Endothelial cell of umbilical vein (primary cell): ENCODE data around the gene PIGT. TPM values are rescaled to one million over a fixed set of nuclear protein-coding genes. Genes with fewer than 3 reads are reported as not detected.

Experiments used
- BruUV-seq: library from RNA; stranded (reverse); fragments of 400-500 nt; replicated peaks from 2 replicates; lab custom pipeline; 2021; lab: Mats Ljungman, UMichigan
- CTCF ChIA-PET: fragments of 300-600, 350-600 bp; sonication (Branson Sonifier 250); formaldehyde crosslinking; loops from one replicate; lab custom pipeline; 2021; ENCODE audit warnings: antibody characterized with exemption, inconsistent platforms; lab: Charles Lee
- POLR2A ChIA-PET: fragments of 300-600, 350-600 bp; sonication (Branson Sonifier 250); formaldehyde crosslinking; loops from one replicate; lab custom pipeline; 2021; ENCODE audit warnings: antibody characterized with exemption, inconsistent platforms; lab: Charles Lee
- DNase-seq: peaks from one replicate; pipeline ENCODE4 v3.0.0-alpha.2; 2011; ENCODE audit warnings: low read depth, low spot score
- FAIRE-seq: peaks from 2 replicates; lab custom pipeline; 2011; peaks lifted over from hg19 to GRCh38; lab: Jason Lieb, UNC
- H2AFZ ChIP-seq: 2 replicates; pipeline ENCODE4 v1.6.0; 2012; ENCODE audit warnings: low read depth, low read length, control low read depth, inconsistent platforms
- H3K27ac ChIP-seq: 2 replicates; pipeline ENCODE4 v1.5.1; 2011; ENCODE audit warnings: low read depth, mild to moderate bottlenecking, control low read depth, low read length, moderate library complexity; ENCODE audit not compliant: insufficient read depth
- H3K27me3 ChIP-seq, 2 experiments: 2 replicates each; pipeline versions ENCODE4 v1.6.0 to v1.6.1; 2011; ENCODE audit warnings: low read length in 2 of 2, mixed read lengths in 1 of 2; ENCODE audit not compliant: control insufficient read depth in 2 of 2, insufficient read depth in 2 of 2
- H3K36me3 ChIP-seq, 2 experiments: 2 replicates in 1 of 2; 3 replicates in 1 of 2; pipeline ENCODE4 v1.5.1; 2011; ENCODE audit warnings: low read length in 2 of 2, mild to moderate bottlenecking in 1 of 2, moderate library complexity in 1 of 2; ENCODE audit not compliant: control insufficient read depth in 2 of 2, insufficient read depth in 2 of 2; ENCODE audit errors: extremely low read depth in 1 of 2
- H3K4me1 ChIP-seq: 3 replicates; pipeline ENCODE4 v1.5.1; 2011; ENCODE audit warnings: mild to moderate bottlenecking, low read length; ENCODE audit not compliant: control insufficient read depth, insufficient read depth; ENCODE audit errors: extremely low read depth
- H3K4me2 ChIP-seq: 2 replicates; pipeline ENCODE4 v1.6.1; 2011; ENCODE audit warnings: low read length, control low read depth, mixed read lengths; ENCODE audit not compliant: insufficient read depth
- H3K4me3 ChIP-seq, 3 experiments: fragments of 200-600 bp in 1 of 3; sonication (generic), shearing (Covaris generic) in 1 of 3; replicated peaks in 1 of 3; 2 replicates each; pipeline ENCODE4 v1.5.1; 2011 to 2016; ENCODE audit warnings: control low read depth in 3 of 3, low read length in 3 of 3, mild to moderate bottlenecking in 2 of 3, inconsistent platforms in 1 of 3, low read depth in 1 of 3, moderate library complexity in 1 of 3; ENCODE audit not compliant: insufficient read depth in 1 of 3
- H3K79me2 ChIP-seq: 2 replicates; pipeline ENCODE4 v1.6.0; 2012; ENCODE audit warnings: low read length, inconsistent platforms; ENCODE audit not compliant: control insufficient read depth, insufficient read depth
- H3K9ac ChIP-seq: replicated peaks from 2 replicates; pipeline ENCODE3; 2011; ENCODE audit warnings: low read length, control low read depth; ENCODE audit not compliant: insufficient read depth; ENCODE audit errors: extremely low read depth
- H3K9me1 ChIP-seq: replicated peaks from 3 replicates; pipeline ENCODE4 v1.6.0; 2011; ENCODE audit warnings: mild to moderate bottlenecking, low read length; ENCODE audit not compliant: control insufficient read depth, insufficient read depth; ENCODE audit errors: extremely low read depth
- H3K9me3 ChIP-seq: replicated peaks from 2 replicates; pipeline ENCODE4 v1.5.1; 2012; ENCODE audit warnings: low read length, inconsistent platforms; ENCODE audit not compliant: control insufficient read depth, insufficient read depth
- H4K20me1 ChIP-seq: replicated peaks from 2 replicates; pipeline ENCODE3; 2011; ENCODE audit warnings: mild to moderate bottlenecking, low read length; ENCODE audit not compliant: control insufficient read depth, insufficient read depth; ENCODE audit errors: extremely low read depth
- CTCF ChIP-seq, 2 donors: IDR thresholded peaks; 1 replicate in 1 of 2; 2 replicates in 1 of 2; pipeline ENCODE4 v1.5.1; 2011; ENCODE audit warnings: low read length in 2 of 2, mild to moderate bottlenecking in 2 of 2, moderate library complexity in 2 of 2, control low read depth in 1 of 2, inconsistent platforms in 1 of 2, low read depth in 1 of 2; ENCODE audit not compliant: insufficient read depth in 1 of 2; ENCODE audit errors: extremely low read depth in 1 of 2
- EZH2 ChIP-seq: IDR thresholded peaks from 2 replicates; pipeline ENCODE4 v1.6.1; 2012; ENCODE audit warnings: borderline replicate concordance, low read depth, mild to moderate bottlenecking, moderate library complexity, low read length, inconsistent platforms; ENCODE audit not compliant: severe bottlenecking
- FOS ChIP-seq: IDR thresholded peaks from 2 replicates; pipeline ENCODE4 v1.6.1; 2011; ENCODE audit warnings: mild to moderate bottlenecking, low read length, moderate library complexity, borderline replicate concordance; ENCODE audit not compliant: insufficient read depth
- GATA2 ChIP-seq: IDR thresholded peaks from 2 replicates; pipeline ENCODE4 v1.7.0; 2011; ENCODE audit warnings: low read depth, mild to moderate bottlenecking, moderate library complexity, mixed read lengths, low read length; ENCODE audit not compliant: insufficient read length, insufficient read depth
- JUN ChIP-seq: IDR thresholded peaks from 2 replicates; pipeline ENCODE4 v1.6.1; 2011; ENCODE audit warnings: borderline replicate concordance, low read depth; ENCODE audit not compliant: insufficient read length, insufficient read depth
- MYC ChIP-seq: IDR thresholded peaks from one replicate; pipeline ENCODE4 v1.6.1; 2011; ENCODE audit warnings: mild to moderate bottlenecking, low read depth, low read length
- POLR2A ChIP-seq: IDR thresholded peaks from 2 replicates; pipeline ENCODE4 v1.6.1; 2012; ENCODE audit warnings: low read depth, mild to moderate bottlenecking, control low read depth, low read length
- POLR2AphosphoS5 ChIP-seq: IDR thresholded peaks from 2 replicates; pipeline ENCODE4 v1.6.1; 2012; ENCODE audit warnings: low read depth, mild to moderate bottlenecking, control low read depth, low read length, moderate library complexity; ENCODE audit not compliant: insufficient read depth
- dilution Hi-C: fragments of 300-500 bp; cut with MboI; formaldehyde crosslinking; loops from one replicate; pipeline ENCODE4 v1.15.0; 2019; ENCODE audit warnings: low sequenced_read_pairs; ENCODE audit not compliant: extremely low pct_ligation_motif_present
- intact Hi-C: fragments of 100-400 bp; cut with micrococcal nuclease; formaldehyde crosslinking; loops from one replicate; pipeline ENCODE4 v1.10.0; 2022
- polyA plus RNA-seq, 4 experiments: library from polyadenylated mRNA; depleted of rRNA in 3 of 4; stranded (reverse) in 3 of 4; unstranded in 1 of 4; fragments of >200 nt; gene quantifications; 2 replicates each; pipeline versions ENCODE4 v1.2.1 to v1.2.3, GENCODE V29; 2011 to 2012; ENCODE audit warnings: missing spikeins in 1 of 4
- total RNA-seq: library from RNA; stranded (reverse); gene quantifications from 2 replicates; pipeline ENCODE4 v1.2.3, GENCODE V29; 2021
- TF ChIP-seq, protein P1 (sequence below): IDR thresholded peaks from 2 replicates; pipeline ENCODE4 v1.6.1; 2011; ENCODE audit not compliant: insufficient read depth, insufficient read length

Gene PIGT
- total and polyA plus RNA-seq, 2 donors (not counting 3 experiments of a cell fraction or from before 2014, with no cell fraction given), result 96.8 to 143 TPM

DNA sequence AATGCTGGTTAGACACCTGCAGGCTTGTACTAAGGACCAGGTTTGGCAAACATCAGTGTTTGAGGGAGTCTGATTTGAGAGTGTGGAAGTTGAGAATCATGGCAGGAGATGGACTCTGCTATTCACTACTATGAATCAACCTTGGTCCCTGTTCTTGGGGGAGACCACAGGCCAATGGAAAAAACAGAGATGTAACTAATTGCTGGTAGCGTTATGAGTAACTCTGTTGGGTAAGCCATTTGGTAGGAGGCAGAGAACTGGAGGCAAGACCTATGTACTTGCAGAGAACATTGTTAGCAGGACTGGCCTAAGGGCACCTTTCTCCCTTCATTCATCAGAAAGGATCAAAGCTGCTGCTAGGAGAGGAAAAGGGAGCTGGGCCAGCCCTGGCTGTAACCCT is 45.3 kb downstream of the PIGT start:
- H3K4me1 ChIP-seq, result no peaks in the 10 kb centered on the region
- no peaks in the 10 kb centered on the region for H3K36me3 ChIP-seq
- no TSS peak for BruUV-seq
- CTCF ChIA-PET, result interaction anchor here (3.5 kb wide), 1 partner anchor 11 kb away, joined by 20 read pairs; no protein-coding TSS in a partner anchor
- H2AFZ ChIP-seq, result no peak overlapping the region
- no peaks in the 10 kb centered on the region for H3K79me2 ChIP-seq
- dilution Hi-C loops (no loop called here), intact Hi-C loops (no loop called here)
- DNase-seq (no peak), FAIRE-seq (no peak)
- H3K9me3 ChIP-seq, result no peaks in the 10 kb centered on the region
- H3K4me3 ChIP-seq, result no peak overlapping the region
- no peak for TF ChIP-seq POLR2A
- TF ChIP-seq, protein P1, sequence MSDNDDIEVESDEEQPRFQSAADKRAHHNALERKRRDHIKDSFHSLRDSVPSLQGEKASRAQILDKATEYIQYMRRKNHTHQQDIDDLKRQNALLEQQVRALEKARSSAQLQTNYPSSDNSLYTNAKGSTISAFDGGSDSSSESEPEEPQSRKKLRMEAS, result no peak
- no peak for TF ChIP-seq MYC
- H3K27me3 ChIP-seq, result peaks cover 29 to 38% of the 10 kb centered on the region in 2 experiments
- H4K20me1 ChIP-seq, result no peaks in the 10 kb centered on the region
- no peaks in the 10 kb centered on the region for H3K9me1 ChIP-seq
- no peak overlapping the region for H3K9ac ChIP-seq
- no peak overlapping the region for H3K4me2 ChIP-seq
- POLR2A ChIA-PET, result no interaction called here
- no peak overlapping the region for H3K27ac ChIP-seq

GRCh38 chr20:45462711-45463509 is 47.0 kb downstream of the PIGT start:
- Histone ChIP-seq H3K9ac (no peak overlapping the region), H2AFZ (no peak overlapping the region), H3K4me3 (no peak overlapping the region), H3K27me3 (peaks cover 32 to 48% of the 10 kb centered on the region in 2 experiments), H3K9me1 (no peaks in the 10 kb centered on the region), H3K4me2 (no peak overlapping the region), H3K4me1 (no peaks in the 10 kb centered on the region), H3K79me2 (no peaks in the 10 kb centered on the region), H3K27ac (no peak overlapping the region), H4K20me1 (no peaks in the 10 kb centered on the region), H3K9me3 (no peaks in the 10 kb centered on the region), H3K36me3 (no peaks in the 10 kb centered on the region)
- intact Hi-C loops (no loop called here), dilution Hi-C loops (no loop called here)
- ChIA-PET POLR2A (no interaction called here), CTCF (interaction anchor here (1.6 kb wide), 2 partner anchors 34 to 308 kb away, joined by 3 to 5 read pairs; no protein-coding TSS in a partner anchor)
- BruUV-seq, result no TSS peak
- FAIRE-seq, result no peak
- DNase-seq, result no peak
- TF ChIP-seq FOS (no peak), POLR2A (no peak), POLR2AphosphoS5 (no peak), CTCF (IDR thresholded peaks at IDR 0.05; ENCODE audit: extremely low read depth in 1 of 2, insufficient read depth in 1 of 2, low read depth in 1 of 2, low read length in 2 of 2) (no peak), GATA2 (no peak), JUN (no peak), MYC (no peak), EZH2 (no peak)
- TF ChIP-seq, protein P1, result no peak
